Measurements from ENCODE around the gene ZNF440.
A peak's percentile ranks its signal among the peaks of the same experiment; 100 is the strongest.
"Not testable (repeated sequence)": the region's sequence is repeated elsewhere in the genome, so short reads cannot be mapped to it uniquely, and the experiment has no call there.

ZNF440 gene

GRCh38 chr19:11797491-11797890, 16.6 kb upstream of the ZNF440 start:
- TF ChIP-seq JUND (IDR thresholded peaks at IDR 0.05; ENCODE audit: low read depth): no peak
- in situ Hi-C loops (cut with HindIII; ENCODE audit: low pct_unique_long_range_greater_than_20kb, low sequenced_read_pairs): no loop called here
- DNase-seq (ENCODE audit: low read depth in 1 of 2, low spot score in 1 of 2): peak; percentile 61 to 92

- DNase-seq (ENCODE audit: low read depth in 1 of 2, low spot score in 1 of 2): peak; percentile 92 to 95
- no peak for TF ChIP-seq JUND (IDR thresholded peaks at IDR 0.05; ENCODE audit: low read depth)
- in situ Hi-C loops (cut with HindIII; ENCODE audit: low pct_unique_long_range_greater_than_20kb, low sequenced_read_pairs): no loop called here
Observed at GRCh38 chr19:11798391-11799330, 15.4 kb upstream of the ZNF440 start, which contains the start of gene ZNF491. TSS of gene ZNF491 (plus strand) at chr19:11798523. CDS start at chr19:11805954, 7,431 bp downstream.

- TF ChIP-seq JUND (IDR thresholded peaks at IDR 0.05; ENCODE audit: low read depth): no peak
- in situ Hi-C loops (cut with HindIII; ENCODE audit: low pct_unique_long_range_greater_than_20kb, low sequenced_read_pairs): no loop called here
- no peak for DNase-seq (ENCODE audit: low read depth in 1 of 2, low spot score in 1 of 2)
Observed at GRCh38 chr19:11806354-11807098, 7.5 kb upstream of the ZNF440 start.

- DNase-seq (ENCODE audit: low read depth in 1 of 2, low spot score in 1 of 2): no peak
- TF ChIP-seq JUND (IDR thresholded peaks at IDR 0.05; ENCODE audit: low read depth): no peak
- in situ Hi-C loops (cut with HindIII; ENCODE audit: low pct_unique_long_range_greater_than_20kb, low sequenced_read_pairs): no loop called here
Observed at GRCh38 chr19:11807099-11807380, 7.0 kb upstream of the ZNF440 start.

- DNase-seq (ENCODE audit: low read depth in 1 of 2, low spot score in 1 of 2): no peak
- TF ChIP-seq JUND (IDR thresholded peaks at IDR 0.05; ENCODE audit: low read depth): no peak
- in situ Hi-C loops (cut with HindIII; ENCODE audit: low pct_unique_long_range_greater_than_20kb, low sequenced_read_pairs): no loop called here
Observed at GRCh38 chr19:11813703-11814028, 407 bp upstream of the ZNF440 start.

GRCh38 chr19:11814700-11815035, 595 bp downstream of the ZNF440 start:
- peak in 1 of 2 experiments; percentile 40 for DNase-seq (ENCODE audit: low read depth in 1 of 2, low spot score in 1 of 2)
- in situ Hi-C loops (cut with HindIII; ENCODE audit: low pct_unique_long_range_greater_than_20kb, low sequenced_read_pairs): no loop called here
- TF ChIP-seq JUND (IDR thresholded peaks at IDR 0.05; ENCODE audit: low read depth): no peak

- in situ Hi-C loops (cut with HindIII; ENCODE audit: low pct_unique_long_range_greater_than_20kb, low sequenced_read_pairs): no loop called here
- no peak for TF ChIP-seq JUND (IDR thresholded peaks at IDR 0.05; ENCODE audit: low read depth)
- DNase-seq (ENCODE audit: low read depth in 1 of 2, low spot score in 1 of 2): no peak
Observed at GRCh38 chr19:11821474-11822109, 7.5 kb downstream of the ZNF440 start.

GRCh38 chr19:11828957-11829876, 15.1 kb downstream of the ZNF440 start:
- in situ Hi-C loops (cut with HindIII; ENCODE audit: low pct_unique_long_range_greater_than_20kb, low sequenced_read_pairs); DNase-seq (ENCODE audit: low read depth in 1 of 2, low spot score in 1 of 2): not testable (repeated sequence)

GRCh38 chr19:11832253-11832912, 18.3 kb downstream of the ZNF440 start:
- TF ChIP-seq JUND (IDR thresholded peaks at IDR 0.05; ENCODE audit: low read depth): no peak
- in situ Hi-C loops (cut with HindIII; ENCODE audit: low pct_unique_long_range_greater_than_20kb, low sequenced_read_pairs): no loop called here
- DNase-seq (ENCODE audit: low read depth in 1 of 2, low spot score in 1 of 2): peak in 1 of 2 experiments; percentile 8

- peak in 1 of 2 experiments; percentile 3 for DNase-seq (ENCODE audit: low read depth in 1 of 2, low spot score in 1 of 2)
- in situ Hi-C loops (cut with HindIII; ENCODE audit: low pct_unique_long_range_greater_than_20kb, low sequenced_read_pairs): no loop called here
- TF ChIP-seq JUND (IDR thresholded peaks at IDR 0.05; ENCODE audit: low read depth): no peak
Observed at GRCh38 chr19:11833541-11833940, 19.5 kb downstream of the ZNF440 start.

GRCh38 chr19:11835626-11836066, 21.6 kb downstream of the ZNF440 start:
- in situ Hi-C loops (cut with HindIII; ENCODE audit: low pct_unique_long_range_greater_than_20kb, low sequenced_read_pairs); DNase-seq (ENCODE audit: low read depth in 1 of 2, low spot score in 1 of 2): not testable (repeated sequence)

GRCh38 chr19:11843722-11844121, 29.6 kb downstream of the ZNF440 start:
- TF ChIP-seq JUND (IDR thresholded peaks at IDR 0.05; ENCODE audit: low read depth): no peak
- peak in 1 of 2 experiments; percentile 15 for DNase-seq (ENCODE audit: low read depth in 1 of 2, low spot score in 1 of 2)
- in situ Hi-C loops (cut with HindIII; ENCODE audit: low pct_unique_long_range_greater_than_20kb, low sequenced_read_pairs): no loop called here

- DNase-seq (ENCODE audit: low read depth in 1 of 2, low spot score in 1 of 2); in situ Hi-C loops (cut with HindIII; ENCODE audit: low pct_unique_long_range_greater_than_20kb, low sequenced_read_pairs): not testable (repeated sequence)
Observed at GRCh38 chr19:11847615-11848014, 33.5 kb downstream of the ZNF440 start.
